ENCODE data around the gene CASP1.

CASP1 gene

DNA sequence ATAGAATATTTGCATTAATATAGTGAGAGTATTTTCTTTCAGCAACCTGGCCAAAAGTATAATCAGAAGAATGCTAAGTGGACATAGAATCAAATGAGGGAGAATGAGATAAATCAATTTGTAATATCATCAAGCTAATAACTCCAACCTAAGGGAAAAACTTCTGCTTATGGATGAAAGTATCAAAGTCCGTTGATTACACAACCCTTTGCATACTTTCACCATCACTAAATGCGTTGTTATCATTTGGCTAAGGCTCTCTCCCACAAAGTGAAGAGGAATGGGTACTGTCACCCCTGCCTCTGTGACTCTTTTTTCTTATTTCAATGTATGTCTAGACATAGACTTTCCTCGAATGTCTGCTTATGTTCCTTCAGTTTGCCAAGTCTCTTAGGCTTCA, 50.1 kb downstream of the CASP1 start:
- TF ChIP-seq, protein P1, sequence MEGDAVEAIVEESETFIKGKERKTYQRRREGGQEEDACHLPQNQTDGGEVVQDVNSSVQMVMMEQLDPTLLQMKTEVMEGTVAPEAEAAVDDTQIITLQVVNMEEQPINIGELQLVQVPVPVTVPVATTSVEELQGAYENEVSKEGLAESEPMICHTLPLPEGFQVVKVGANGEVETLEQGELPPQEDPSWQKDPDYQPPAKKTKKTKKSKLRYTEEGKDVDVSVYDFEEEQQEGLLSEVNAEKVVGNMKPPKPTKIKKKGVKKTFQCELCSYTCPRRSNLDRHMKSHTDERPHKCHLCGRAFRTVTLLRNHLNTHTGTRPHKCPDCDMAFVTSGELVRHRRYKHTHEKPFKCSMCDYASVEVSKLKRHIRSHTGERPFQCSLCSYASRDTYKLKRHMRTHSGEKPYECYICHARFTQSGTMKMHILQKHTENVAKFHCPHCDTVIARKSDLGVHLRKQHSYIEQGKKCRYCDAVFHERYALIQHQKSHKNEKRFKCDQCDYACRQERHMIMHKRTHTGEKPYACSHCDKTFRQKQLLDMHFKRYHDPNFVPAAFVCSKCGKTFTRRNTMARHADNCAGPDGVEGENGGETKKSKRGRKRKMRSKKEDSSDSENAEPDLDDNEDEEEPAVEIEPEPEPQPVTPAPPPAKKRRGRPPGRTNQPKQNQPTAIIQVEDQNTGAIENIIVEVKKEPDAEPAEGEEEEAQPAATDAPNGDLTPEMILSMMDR (IDR thresholded peaks at IDR 0.05; ENCODE audit: low read depth, low read length), result no peak
- in situ Hi-C loops (cut with HindIII; ENCODE audit: low sequenced_read_pairs), result no loop called here
- no peak for DNase-seq (ENCODE audit: low read depth, low spot score)
- H3K4me3 ChIP-seq (ENCODE audit: low read depth, low read length), result no peak overlapping the region

DNA sequence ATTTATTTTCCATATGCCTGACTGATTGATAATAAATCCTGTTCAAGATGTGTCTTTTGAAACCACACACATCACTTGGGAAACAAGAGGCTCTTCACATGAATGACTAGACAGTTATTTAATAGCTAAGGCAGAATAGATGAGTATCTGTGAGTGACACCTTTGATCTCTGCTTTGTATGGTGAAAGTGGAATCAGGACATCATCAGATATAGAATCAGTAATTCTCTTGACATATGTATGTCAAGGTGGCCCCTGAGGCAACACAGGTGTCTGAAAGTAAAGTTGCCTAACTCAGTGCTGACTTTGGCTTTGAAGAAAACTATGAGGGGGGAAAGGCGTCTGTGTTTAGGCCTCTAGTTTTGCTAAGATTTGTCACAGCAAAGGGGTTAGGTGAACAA, 55.1 kb downstream of the CASP1 start:
- no peak overlapping the region for H3K4me3 ChIP-seq (ENCODE audit: low read depth, low read length)
- TF ChIP-seq, protein P1 (IDR thresholded peaks at IDR 0.05; ENCODE audit: low read depth, low read length), result no peak
- in situ Hi-C loops (cut with HindIII; ENCODE audit: low sequenced_read_pairs), result no loop called here
- no peak for DNase-seq (ENCODE audit: low read depth, low spot score)

All from astrocyte of the spinal cord (primary cell).